GM12865 (cell line): ENCODE results near the gene ARHGEF19.
"Not testable (repeated sequence)": the region's sequence is repeated elsewhere in the genome, so short reads cannot be mapped to it uniquely, and the experiment has no call there.

Experiments
- DNase-seq: peaks from one replicate; pipeline ENCODE4 v3.0.0; 2010; ENCODE audit warnings: low read depth
- H3K4me3 ChIP-seq: 2 replicates; pipeline ENCODE4 v1.5.1; 2011; ENCODE audit warnings: mild to moderate bottlenecking, low read depth, low read length, control low read depth
- CTCF ChIP-seq: IDR thresholded peaks from 2 replicates; pipeline ENCODE4 v1.5.1; 2011; ENCODE audit warnings: low read length, control low read depth, low read depth, inconsistent platforms; ENCODE audit not compliant: insufficient read depth; ENCODE audit errors: missing control alignments

The ARHGEF19 gene

GRCh38 chr1:16248603-16249516 is 36.4 kb upstream of the ARHGEF19 start:
- no peak overlapping the region for H3K4me3 ChIP-seq
- peak; percentile 69 for DNase-seq
- no peak for TF ChIP-seq CTCF

DNA sequence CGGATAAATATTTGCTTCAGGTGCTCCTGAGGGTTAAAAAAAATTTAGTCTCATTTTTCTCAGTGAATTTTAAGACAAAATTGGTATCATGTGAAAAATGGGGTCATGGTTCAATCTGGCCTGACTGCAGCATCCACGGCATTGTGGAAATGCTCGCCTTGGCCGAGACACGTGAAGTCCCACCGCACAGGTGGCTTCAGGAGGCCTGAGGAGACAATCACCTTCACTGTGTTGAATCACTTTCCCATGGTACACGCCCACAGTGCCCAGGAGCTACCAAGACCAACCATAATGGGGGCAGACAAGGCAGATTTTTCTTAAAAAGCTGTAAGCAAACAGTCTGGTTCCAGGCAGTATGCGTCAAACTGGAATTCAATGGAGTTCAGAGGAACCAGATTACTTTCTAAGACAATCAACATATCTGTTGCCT is 35.6 kb upstream of the ARHGEF19 start:
- H3K4me3 ChIP-seq = no peak overlapping the region
- TF ChIP-seq CTCF = no peak
- no peak for DNase-seq

GRCh38 chr1:16247441-16247840 is 35.0 kb upstream of the ARHGEF19 start:
- DNase-seq = no peak
- no peak overlapping the region for H3K4me3 ChIP-seq
- TF ChIP-seq CTCF = no peak

DNA sequence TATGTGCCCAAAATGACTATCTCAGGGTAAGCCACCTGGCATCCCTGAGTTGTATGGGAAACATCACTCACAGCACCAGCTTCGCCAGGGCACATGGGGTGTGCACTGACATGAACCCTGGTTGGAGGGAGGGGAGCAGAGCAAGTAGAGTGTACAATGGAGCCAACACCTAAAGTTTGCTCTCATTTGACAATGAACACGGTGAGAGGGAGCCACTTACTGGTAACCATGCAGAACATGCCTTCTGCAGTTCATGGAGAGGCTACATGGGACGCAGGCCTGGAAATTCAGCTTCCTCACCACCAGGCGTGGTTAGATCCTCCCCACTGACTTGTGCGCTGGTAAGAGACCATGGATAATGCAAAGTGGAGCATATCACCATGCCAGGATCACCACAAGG is 34.5 kb upstream of the ARHGEF19 start:
- H3K4me3 ChIP-seq = no peak overlapping the region
- TF ChIP-seq CTCF = no peak
- no peak for DNase-seq

DNA sequence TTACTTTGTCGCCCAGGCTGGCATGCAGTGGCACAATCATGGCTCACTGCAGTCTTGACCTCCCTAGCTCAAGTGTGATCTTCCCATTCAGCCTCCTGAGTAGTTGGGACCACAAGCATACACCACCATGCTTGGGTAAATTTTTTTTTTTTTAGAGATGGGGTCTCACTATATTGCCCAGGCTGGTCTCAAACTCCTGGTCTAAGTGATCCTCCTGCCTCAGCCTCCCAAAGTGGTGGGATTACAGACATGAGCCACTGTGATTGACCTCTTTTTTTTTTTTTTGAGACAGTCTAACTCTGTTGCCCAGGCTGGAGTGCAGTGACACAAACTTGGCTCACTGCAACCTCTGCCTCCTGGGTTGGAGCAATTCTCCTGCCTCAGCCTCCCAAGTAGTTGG is 33.8 kb upstream of the ARHGEF19 start:
- not testable (repeated sequence) for H3K4me3 ChIP-seq, DNase-seq

GRCh38 chr1:16245476-16246196 is 33.2 kb upstream of the ARHGEF19 start:
- no peak overlapping the region for H3K4me3 ChIP-seq
- no peak for DNase-seq
- no peak for TF ChIP-seq CTCF

DNA sequence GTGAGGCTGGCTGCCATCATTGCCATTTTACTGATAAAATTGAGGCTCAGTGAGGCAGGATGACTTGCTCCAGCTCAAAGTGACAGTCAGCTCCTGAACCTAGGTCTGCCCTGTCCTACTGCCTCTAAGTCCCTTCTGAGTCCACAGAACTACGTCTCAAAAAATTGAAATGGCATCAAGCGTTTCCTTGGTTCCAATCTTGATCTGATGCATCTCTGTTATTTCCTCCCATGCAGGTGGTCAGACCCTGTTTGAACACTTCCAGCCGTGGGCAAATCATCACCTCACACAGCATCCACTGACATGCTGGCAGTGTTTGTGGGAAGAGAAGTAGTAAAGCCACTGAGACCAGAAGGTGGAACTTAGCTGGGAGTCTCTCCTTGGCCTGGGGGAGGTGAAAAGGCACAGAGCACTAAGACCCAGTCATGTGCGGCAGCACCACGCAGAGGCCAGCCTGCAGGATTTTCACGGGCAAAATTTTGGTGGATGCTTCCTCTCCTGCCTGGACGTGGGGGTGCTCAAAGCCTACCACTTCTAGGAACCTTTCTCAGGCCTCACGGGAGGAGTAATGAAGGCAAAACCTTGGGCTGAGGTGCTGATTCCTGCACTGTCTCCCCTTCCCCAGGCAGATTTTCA is 32.3 kb upstream of the ARHGEF19 start:
- H3K4me3 ChIP-seq = no peak overlapping the region
- no peak for DNase-seq
- TF ChIP-seq CTCF = no peak
